PFSK-1 (cell line): ENCODE results near the gene CHRND.

ENCODE experiments used
- POLR2AphosphoS5 ChIP-seq: IDR thresholded peaks from 2 replicates; pipeline ENCODE4 v1.6.1; 2012; ENCODE audit warnings: low read depth, mild to moderate bottlenecking, control low read depth, low read length, moderate library complexity
- REST ChIP-seq, 2 experiments: IDR thresholded peaks; 2 replicates each; pipeline versions ENCODE4 v1.6.1 to v1.8.0; 2011 to 2012; ENCODE audit warnings: low read depth in 2 of 2, low read length in 2 of 2, control low read depth in 1 of 2, inconsistent platforms in 1 of 2, mild to moderate bottlenecking in 1 of 2, moderate library complexity in 1 of 2; ENCODE audit not compliant: insufficient read depth in 1 of 2
- SIN3A ChIP-seq: IDR thresholded peaks from 2 replicates; pipeline ENCODE4 v1.6.1; 2012; ENCODE audit warnings: mild to moderate bottlenecking, low read length, moderate library complexity, borderline replicate concordance; ENCODE audit not compliant: insufficient read depth
- TAF1 ChIP-seq: IDR thresholded peaks from 2 replicates; pipeline ENCODE4 v1.6.1; 2012; ENCODE audit warnings: low read length, control low read depth, borderline replicate concordance; ENCODE audit not compliant: insufficient read depth

DNA sequence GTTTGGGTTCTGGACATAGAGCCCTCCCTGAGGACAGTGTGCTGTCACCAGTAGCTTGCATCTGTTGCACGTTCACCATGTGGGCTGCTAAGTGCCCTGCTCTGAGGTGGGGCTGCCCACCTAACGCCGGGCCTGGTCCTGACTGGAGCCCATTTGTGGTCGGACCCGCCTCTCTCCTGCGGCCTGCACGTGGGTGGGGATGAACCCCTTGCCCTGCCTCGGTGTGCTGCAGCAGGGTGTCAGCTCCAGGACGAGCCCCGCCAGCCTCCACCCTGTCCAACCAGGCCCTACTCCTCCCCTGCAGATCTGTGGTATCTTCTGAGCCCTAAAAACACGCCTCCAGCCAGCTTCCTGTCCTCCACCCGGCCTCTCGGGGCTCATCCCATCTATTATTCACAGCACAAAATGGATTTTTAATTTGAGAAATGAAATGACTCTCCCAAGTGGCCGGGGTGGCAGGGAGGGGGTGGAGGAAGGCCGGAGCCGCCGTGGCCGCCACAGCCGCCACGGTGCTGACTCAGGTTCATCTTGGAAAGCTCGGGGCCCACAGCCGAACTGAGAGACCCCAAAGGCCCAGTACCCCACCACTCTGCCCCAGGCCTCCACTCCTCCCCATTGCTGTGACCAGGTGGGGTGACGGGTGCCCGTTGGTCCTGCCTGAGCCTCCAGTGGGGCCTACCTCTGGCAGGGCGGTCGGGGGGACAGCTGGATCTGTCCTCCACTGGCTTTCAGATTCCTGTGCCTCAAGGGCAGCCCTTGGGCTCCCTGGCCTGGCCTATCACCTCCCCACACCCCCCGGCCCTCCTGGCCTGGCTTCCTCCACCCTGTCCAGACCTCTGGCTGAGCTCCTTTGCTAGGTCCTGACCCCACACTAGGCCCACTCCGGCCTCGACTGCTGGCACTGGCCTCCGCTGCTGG lies 35.5 kb upstream of the CHRND start:
- no peak for TF ChIP-seq POLR2AphosphoS5
- TF ChIP-seq REST (IDR thresholded peaks at IDR 0.05; ENCODE audit: insufficient read depth in 1 of 2, low read depth in 2 of 2, low read length in 2 of 2) = no peak
- TF ChIP-seq SIN3A = no peak
- no peak for TF ChIP-seq TAF1
